H1 (cell line): ENCODE results near the gene SHC3. TPM values are rescaled to one million over a fixed set of nuclear protein-coding genes. Genes with fewer than 3 reads are reported as not detected.

Experiments
- BCL11A ChIP-seq, 2 experiments: IDR thresholded peaks; one replicate each; pipeline ENCODE4 v1.6.1; 2011; ENCODE audit warnings: low read depth in 2 of 2, low read length in 2 of 2, mild to moderate bottlenecking in 2 of 2
- CEBPB ChIP-seq: IDR thresholded peaks from 2 replicates; pipeline ENCODE4 v1.6.1; 2012; ENCODE audit warnings: low read depth, low read length
- CHD7 ChIP-seq: fragments of 300-600 bp; sonication (generic); IDR thresholded peaks from 2 replicates; pipeline ENCODE4 v1.7.1; 2012; ENCODE audit warnings: low read length, moderate library complexity, mild to moderate bottlenecking, inconsistent platforms; ENCODE audit not compliant: insufficient replicate concordance
- EZH2 ChIP-seq: fragments of 200-600 bp; sonication (generic); IDR thresholded peaks from 2 replicates; pipeline ENCODE4 v1.7.1; 2012; ENCODE audit warnings: low read depth, mild to moderate bottlenecking, moderate library complexity, low read length, inconsistent platforms; ENCODE audit not compliant: severe bottlenecking
- NRF1 ChIP-seq: IDR thresholded peaks from 2 replicates; pipeline ENCODE4 v1.6.1; 2011; ENCODE audit warnings: mild to moderate bottlenecking, low read depth, low read length, improper control_type of control experiment
- PHF8 ChIP-seq: fragments of 200-600 bp; sonication (generic); conservative IDR thresholded peaks from 2 replicates; pipeline ENCODE4 v1.7.1; 2012; ENCODE audit warnings: low read depth, mild to moderate bottlenecking, inconsistent platforms, low read length, moderate library complexity
- RAD21 ChIP-seq, 2 experiments: IDR thresholded peaks in 1 of 2; conservative IDR thresholded peaks in 1 of 2; 2 replicates each; pipeline ENCODE4 v1.6.1; 2011; ENCODE audit warnings: low read depth in 2 of 2, low read length in 2 of 2, improper control_type of control experiment in 1 of 2, inconsistent platforms in 1 of 2, mild to moderate bottlenecking in 1 of 2, moderate library complexity in 1 of 2
- RBBP5 ChIP-seq: IDR thresholded peaks from 2 replicates; pipeline ENCODE4 v1.7.1; 2012; ENCODE audit warnings: low read depth, mild to moderate bottlenecking, inconsistent platforms, low read length, moderate library complexity, borderline replicate concordance
- TAF7 ChIP-seq: optimal IDR thresholded peaks from 2 replicates; pipeline ENCODE3; 2011; ENCODE audit warnings: low read depth, mild to moderate bottlenecking, inconsistent platforms, low read length, moderate library complexity, borderline replicate concordance
- polyA plus RNA-seq, 7 experiments: library from polyadenylated mRNA; depleted of rRNA in 3 of 7; stranded (reverse) in 5 of 7; unstranded in 2 of 7; fragments of >200 nt in 5 of 7; fragments of 200-250 nt in 2 of 7; gene quantifications; 1 replicate in 5 of 7; 2 replicates in 1 of 7; 4 replicates in 1 of 7; pipeline versions ENCODE4 v1.2.1 to v1.2.3, GENCODE V29; 2011 to 2013; ENCODE audit warnings: missing spikeins in 2 of 7, mixed read lengths in 2 of 7
- total RNA-seq: library from RNA; stranded (reverse); fragmentation: NEBNext Ultra II Directional; extraction: Animal tissue kit (Norgen Biotek cat#: 25700); gene quantifications from 2 replicates; pipeline ENCODE4 v1.2.1, GENCODE V29; 2021

SHC3 gene
- total and polyA plus RNA-seq, 2 of the 8 experiments (the other 6 are each of a cell fraction or from before 2014, with no cell fraction given): 1.4 to 7.1 TPM

- TF ChIP-seq CHD7: no peak
- no peak for TF ChIP-seq PHF8
- no peak for TF ChIP-seq EZH2
- TF ChIP-seq CEBPB: no peak
- no peak for TF ChIP-seq BCL11A (IDR thresholded peaks at IDR 0.05; ENCODE audit: low read depth in 2 of 2, low read length in 2 of 2)
- TF ChIP-seq RAD21 (IDR thresholded peaks at IDR 0.05 in 1 of 2, conservative IDR thresholded peaks at IDR 0.05 in 1 of 2; ENCODE audit: low read depth in 2 of 2, low read length in 2 of 2): no peak
- TF ChIP-seq TAF7: no peak
- no peak for TF ChIP-seq NRF1
- TF ChIP-seq RBBP5: no peak
Observed at GRCh38 chr9:89218040-89218928, 39.7 kb upstream of the SHC3 start (continued).
